SK-N-SH (cell line): Measurements from ENCODE around the gene ADAMTS6.
A peak's percentile ranks its signal among the peaks of the same experiment; 100 is the strongest.

Source experiments
- CHD2 ChIP-seq: fragments of 150-350 bp; IDR thresholded peaks from 2 replicates; pipeline ENCODE4 v1.6.1; 2018; ENCODE audit warnings: low read length; ENCODE audit not compliant: partially characterized antibody
- CTCF ChIP-seq: fragments of 200-600 bp; sonication (generic); IDR thresholded peaks from 2 replicates; pipeline ENCODE4 v1.6.1; 2017; ENCODE audit warnings: antibody characterized with exemption, mild to moderate bottlenecking, moderate library complexity
- EP300 ChIP-seq, 2 experiments: IDR thresholded peaks; 2 replicates each; pipeline versions ENCODE4 v1.4.0 to v1.6.1; 2012; ENCODE audit warnings: borderline replicate concordance in 1 of 2, low read depth in 1 of 2, low read length in 1 of 2
- EZH2phosphoT487 ChIP-seq: fragments of 200-600 bp; sonication (generic); IDR thresholded peaks from 2 replicates; pipeline ENCODE4 v1.6.1; 2017; ENCODE audit warnings: low read depth, mixed run types, mild to moderate bottlenecking, antibody characterized with exemption, moderate library complexity, borderline replicate concordance
- GABPA ChIP-seq: IDR thresholded peaks from 2 replicates; pipeline ENCODE4 v1.4.0; 2012; ENCODE audit warnings: low read depth, mild to moderate bottlenecking
- MAX ChIP-seq: IDR thresholded peaks from 2 replicates; pipeline ENCODE4 v1.4.0; 2012; ENCODE audit warnings: low read depth
- MXI1 ChIP-seq: IDR thresholded peaks from 2 replicates; pipeline ENCODE4 v1.6.1; 2012; ENCODE audit warnings: mild to moderate bottlenecking, low read depth, low read length, improper control_type of control experiment
- POLR2AphosphoS5 ChIP-seq: IDR thresholded peaks from 2 replicates; pipeline ENCODE4 v1.6.1; 2012; ENCODE audit warnings: low read depth, low read length
- RAD21 ChIP-seq: IDR thresholded peaks from 2 replicates; pipeline ENCODE4 v1.6.1; 2012; ENCODE audit warnings: mild to moderate bottlenecking, low read length
- YY1 ChIP-seq: IDR thresholded peaks from 2 replicates; pipeline ENCODE4 v1.4.0; 2012; ENCODE audit warnings: low read depth, mild to moderate bottlenecking
- ZBTB33 ChIP-seq: IDR thresholded peaks from 2 replicates; pipeline ENCODE4 v1.4.0; 2012; ENCODE audit warnings: low read depth, borderline replicate concordance

GRCh38 chr5:65213921-65214525 lies 267.7 kb downstream of the ADAMTS6 start:
- TF ChIP-seq GABPA (no peak), CTCF (peak; percentile 57), CHD2 (no peak), RAD21 (peak; percentile 52), EP300 (IDR thresholded peaks at IDR 0.05; ENCODE audit: borderline replicate concordance in 1 of 2, low read depth in 1 of 2, low read length in 1 of 2) (no peak), MAX (no peak), POLR2AphosphoS5 (no peak), EZH2phosphoT487 (no peak), ZBTB33 (no peak), YY1 (no peak), MXI1 (no peak)
